Lung microvascular endothelial cell (primary cell): ENCODE results near the gene SCUBE3. TPM values are rescaled to one million over a fixed set of nuclear protein-coding genes. Genes with fewer than 3 reads are reported as not detected.

Experiments used
- DNase-seq, 2 donors: peaks; one replicate each; pipeline versions ENCODE4 v3.0.0 to v3.0.0-alpha.2; 2010; ENCODE audit warnings: low read depth in 2 of 2
- total RNA-seq: library from RNA; depleted of rRNA; stranded (reverse); fragments of >200 nt; gene quantifications from 2 replicates; pipeline ENCODE4 v1.2.1, GENCODE V29; 2014

Gene SCUBE3
- total RNA-seq, 1 donor from 2014 or later: 0.60 TPM

DNA sequence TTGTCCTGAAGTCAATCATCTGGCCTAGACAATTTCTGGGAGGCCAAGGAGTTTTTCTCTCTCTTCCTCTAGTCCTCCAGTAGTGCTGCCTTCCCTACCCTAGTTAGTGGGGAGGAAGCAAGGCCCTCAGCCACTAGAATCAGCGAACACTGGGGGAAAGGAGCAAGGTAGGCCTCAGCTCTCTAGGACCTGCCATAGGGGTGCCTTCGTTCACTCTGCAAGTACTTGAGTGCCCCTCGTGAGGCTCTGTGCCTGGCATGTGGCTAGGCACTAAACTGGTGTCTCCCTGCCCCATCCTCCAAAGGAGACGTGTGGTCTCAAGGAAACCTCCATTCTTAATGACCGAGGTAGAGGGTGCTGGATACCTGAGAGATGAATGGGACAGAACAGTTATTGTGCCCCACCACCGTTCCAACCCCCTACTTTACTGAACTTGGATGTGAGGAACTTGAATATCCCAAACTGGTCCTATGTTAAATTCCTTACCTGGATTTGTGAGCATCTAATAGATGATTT is 84.9 kb downstream of the SCUBE3 start:
- DNase-seq: no peak

DNA sequence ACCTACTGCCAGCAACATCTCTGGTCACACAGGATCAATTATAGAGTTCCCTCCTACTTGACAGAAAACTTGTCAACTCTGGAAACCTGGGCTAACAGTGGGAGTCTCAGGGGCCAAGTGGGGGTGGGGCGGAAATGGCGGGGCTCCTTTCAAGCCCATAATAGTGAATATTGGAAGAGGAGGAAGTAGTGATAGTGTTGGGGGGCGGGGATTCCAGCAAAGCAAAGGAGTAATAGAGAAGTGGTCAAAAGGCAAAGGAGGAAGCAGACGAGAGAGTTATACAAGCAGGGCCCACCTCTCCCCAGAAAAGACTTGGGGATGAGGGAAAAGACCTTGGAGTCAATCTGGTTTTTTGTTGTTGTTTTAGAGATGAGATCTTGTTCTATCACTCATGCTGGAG is 85.9 kb downstream of the SCUBE3 start:
- DNase-seq: no peak

DNA sequence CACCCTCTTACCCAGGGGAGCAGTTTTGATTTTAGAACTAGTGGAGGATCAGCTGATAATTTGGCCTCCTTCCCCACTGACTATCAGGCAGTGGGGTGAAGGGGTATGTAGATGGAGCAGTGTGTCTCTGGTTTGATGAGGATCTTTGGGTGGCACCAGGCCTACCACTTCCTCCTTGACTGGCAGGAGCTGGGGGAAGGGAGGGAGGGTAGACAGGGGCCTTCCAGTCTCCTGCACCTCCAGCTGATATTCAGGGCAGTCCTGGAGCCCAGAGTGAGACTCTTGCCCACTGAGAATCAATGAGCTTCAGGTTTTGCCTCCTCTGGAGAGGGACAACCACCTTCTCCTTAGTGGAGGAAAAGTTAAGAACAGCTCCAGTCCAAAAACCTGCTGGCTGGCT is 87.1 kb downstream of the SCUBE3 start:
- DNase-seq: no peak

Other genes starting within 250 kb of the SCUBE3 start
- not detected in 2 replicates for gene TCP11, start 72.6 kb upstream of the SCUBE3 start, total RNA-seq
- gene ZNF76, start 45.8 kb downstream of the SCUBE3 start, total RNA-seq: 15.9 and 21.0 TPM in 2 replicates
- 0.20 and 0.65 TPM in 2 replicates for gene DEF6, start 83.9 kb downstream of the SCUBE3 start, total RNA-seq
- gene PPARD, start 128.6 kb downstream of the SCUBE3 start, total RNA-seq: 5.4 and 9.5 TPM in 2 replicates
- 8.7 and 12.7 TPM in 2 replicates for gene FANCE, start 238.4 kb downstream of the SCUBE3 start, total RNA-seq